HEK293 (cell line): ENCODE results near the gene MAPRE2.

Experiments used
- CTCF ChIA-PET: fragments of 350-600 bp; formaldehyde crosslinking; extraction: SDS; loops from one replicate; lab custom pipeline; 2021; ENCODE audit warnings: antibody characterized with exemption; lab: Yijun Ruan, JAX
- POLR2A ChIA-PET: fragments of 300-600 bp; formaldehyde crosslinking; extraction: SDS; loops from one replicate; lab custom pipeline; 2020; ENCODE audit warnings: antibody characterized with exemption, inconsistent platforms; lab: Yijun Ruan, JAX
- H3K27ac ChIP-seq: fragments of 200-500 bp; sonication (Bioruptor generic); 2 replicates; pipeline ENCODE4 v1.5.1; 2014; ENCODE audit warnings: low read depth, low read length, control low read depth, inconsistent platforms; ENCODE audit errors: extremely low read depth
- H3K36me3 ChIP-seq, 2 experiments: fragments of 200-500 bp in 1 of 2; sonication (Bioruptor generic) in 1 of 2; 1 replicate in 1 of 2; 2 replicates in 1 of 2; pipeline ENCODE4 v1.5.1; 2014 to 2017; ENCODE audit warnings: inconsistent platforms in 2 of 2, low read length in 2 of 2; ENCODE audit not compliant: control insufficient read depth in 2 of 2, insufficient read depth in 1 of 2
- H3K4me1 ChIP-seq: fragments of 200-500 bp; sonication (Bioruptor generic); 2 replicates; pipeline ENCODE4 v1.5.1; 2014; ENCODE audit warnings: mild to moderate bottlenecking, low read length, inconsistent platforms; ENCODE audit not compliant: control insufficient read depth, insufficient read depth
- H3K4me3 ChIP-seq: 2 replicates; pipeline ENCODE4 v1.5.1; 2011; ENCODE audit warnings: low read depth, mild to moderate bottlenecking, control low read depth, low read length, moderate library complexity
- H3K9me3 ChIP-seq: fragments of 200-500 bp; sonication (Bioruptor generic); 2 replicates; pipeline ENCODE4 v1.5.1; 2014; ENCODE audit warnings: low read depth, low read length, inconsistent platforms; ENCODE audit not compliant: control insufficient read depth, insufficient read depth
- BCL11A ChIP-seq: fragments of 450-650 bp; formaldehyde crosslinking; IDR thresholded peaks from 2 replicates; pipeline ENCODE4 v1.5.1; 2016; ENCODE audit warnings: low read depth, missing biosample characterization, missing genetic modification characterization
- EGR2 ChIP-seq: fragments of 450-650 bp; formaldehyde crosslinking; IDR thresholded peaks from 2 replicates; pipeline ENCODE4 v1.5.1; 2016; ENCODE audit warnings: low read depth, missing biosample characterization, missing genetic modification characterization
- PBX3 ChIP-seq: sonication (generic); formaldehyde crosslinking; IDR thresholded peaks from 2 replicates; pipeline ENCODE4 v1.8.1; 2022; ENCODE audit warnings: mild to moderate bottlenecking, moderate library complexity, missing genetic modification reagents
- PRDM1 ChIP-seq: fragments of 450-650 bp; formaldehyde crosslinking; IDR thresholded peaks from 2 replicates; pipeline ENCODE4; 2016; ENCODE audit warnings: missing biosample characterization, missing genetic modification characterization
- SETDB1 ChIP-seq: IDR thresholded peaks from one replicate; pipeline ENCODE4 v1.6.1; 2017; ENCODE audit warnings: mild to moderate bottlenecking, low read length, moderate library complexity, mixed read lengths; ENCODE audit not compliant: insufficient read length
- SP3 ChIP-seq: fragments of 450-650 bp; formaldehyde crosslinking; IDR thresholded peaks from 2 replicates; pipeline ENCODE4 v1.5.1; 2016; ENCODE audit warnings: missing biosample characterization, missing genetic modification characterization
- SP7 ChIP-seq: fragments of 450-650 bp; formaldehyde crosslinking; IDR thresholded peaks from 2 replicates; pipeline ENCODE4 v1.5.1; 2016; ENCODE audit warnings: missing biosample characterization, missing genetic modification characterization
- WT1 ChIP-seq: fragments of 450-650 bp; formaldehyde crosslinking; IDR thresholded peaks from 2 replicates; pipeline ENCODE4 v1.5.1; 2016; ENCODE audit warnings: missing biosample characterization, missing genetic modification characterization
- ZBTB44 ChIP-seq: fragments of 450-650 bp; IDR thresholded peaks from 2 replicates; pipeline ENCODE4 v1.5.1; 2018; ENCODE audit warnings: missing biosample characterization, mild to moderate bottlenecking, missing genetic modification characterization
- ZBTB6 ChIP-seq: fragments of 450-650 bp; formaldehyde crosslinking; IDR thresholded peaks from 2 replicates; pipeline ENCODE4 v1.5.1; 2017; ENCODE audit warnings: missing biosample characterization, missing genetic modification characterization
- ZFHX2 ChIP-seq: fragments of 450-650 bp; formaldehyde crosslinking; conservative IDR thresholded peaks from 2 replicates; pipeline ENCODE4 v1.5.1; 2016; ENCODE audit warnings: missing biosample characterization, missing genetic modification characterization
- ZNF214 ChIP-seq: fragments of 450-650 bp; formaldehyde crosslinking; IDR thresholded peaks from 2 replicates; pipeline ENCODE4 v1.5.1; 2017; ENCODE audit warnings: missing biosample characterization, mild to moderate bottlenecking, missing genetic modification characterization, borderline replicate concordance
- ZNF292 ChIP-seq: fragments of 450-650 bp; formaldehyde crosslinking; IDR thresholded peaks from 2 replicates; pipeline ENCODE4 v1.5.1; 2016; ENCODE audit warnings: low read depth, missing biosample characterization, missing genetic modification characterization, borderline replicate concordance
- ZNF394 ChIP-seq: fragments of 450-650 bp; formaldehyde crosslinking; IDR thresholded peaks from 2 replicates; pipeline ENCODE4 v1.5.1; 2016; ENCODE audit warnings: missing biosample characterization, missing genetic modification characterization, mild to moderate bottlenecking, moderate library complexity, borderline replicate concordance

The MAPRE2 gene

GRCh38 chr18:35110554-35111485, 69.6 kb downstream of the MAPRE2 start:
- ChIA-PET CTCF (interaction anchor here (0.7 kb wide), 1 partner anchor 17 kb away, joined by 4 read pairs; no protein-coding TSS in a partner anchor), POLR2A (no interaction called here)
- Histone ChIP-seq H3K9me3 (no peaks in the 10 kb centered on the region), H3K4me1 (no peaks in the 10 kb centered on the region), H3K27ac (no peak overlapping the region), H3K4me3 (no peak overlapping the region), H3K36me3 (no peaks in the 10 kb centered on the region)
- TF ChIP-seq ZBTB44 (tag by site-specific recombination) = no peak
- peak; percentile 78 for TF ChIP-seq SETDB1

- TF ChIP-seq ZNF394 (no peak), BCL11A (no peak), EGR2 (tag by site-specific recombination) (no peak), ZBTB6 (tag by site-specific recombination) (no peak), SP7 (tag by site-specific recombination) (no peak), PRDM1 (tag by site-specific recombination) (no peak), ZNF214 (no peak), SP3 (tag by site-specific recombination) (no peak)
- H3K9me3 ChIP-seq = no peaks in the 10 kb centered on the region
- ChIA-PET POLR2A (no interaction called here), CTCF (interaction anchor here (1.0 kb wide), 1 partner anchor 9 kb away, joined by 3 read pairs; no protein-coding TSS in a partner anchor)
- H3K36me3 ChIP-seq = no peaks in the 10 kb centered on the region
- no peak overlapping the region for H3K27ac ChIP-seq
- H3K4me3 ChIP-seq = no peak overlapping the region
- no peaks in the 10 kb centered on the region for H3K4me1 ChIP-seq
These were observed 71.5 kb downstream of the MAPRE2 start for GRCh38 chr18:35112696-35113095.

GRCh38 chr18:35114305-35114704, 73.1 kb downstream of the MAPRE2 start:
- no peak overlapping the region for H3K4me3 ChIP-seq
- ChIA-PET CTCF (interaction anchor here (0.6 to 1.2 kb wide), 2 partner anchors 9 to 157 kb away, joined by 3 to 4 read pairs; no protein-coding TSS in a partner anchor), POLR2A (no interaction called here)
- TF ChIP-seq ZNF292 (no peak), WT1 (tag by site-specific recombination) (no peak), ZFHX2 (tag by site-specific recombination) (no peak), PBX3 (CRISPR knock-in tag) (no peak)
- H3K4me1 ChIP-seq = no peaks in the 10 kb centered on the region
- no peak overlapping the region for H3K27ac ChIP-seq
- H3K9me3 ChIP-seq = no peaks in the 10 kb centered on the region
- no peaks in the 10 kb centered on the region for H3K36me3 ChIP-seq
